ENCODE results near the gene AR.

GRCh38 chrX:67568769-67569168 lies 24.9 kb downstream of the AR start:
- TF ChIP-seq EZH2 (IDR thresholded peaks at IDR 0.05), result no peak
- TF ChIP-seq POLR2AphosphoS5 (IDR thresholded peaks at IDR 0.05; ENCODE audit: borderline replicate concordance, low read depth, low read length), result no peak

Measured in SK-N-MC (cell line).